AML-193 (cell line): ENCODE data around the gene FADS3.

ENCODE experiments used
- DNase-seq, 2 experiments: peaks; one replicate each; lab custom pipeline; 2025; lab: John Stamatoyannopoulos, UW

Gene FADS3

DNA sequence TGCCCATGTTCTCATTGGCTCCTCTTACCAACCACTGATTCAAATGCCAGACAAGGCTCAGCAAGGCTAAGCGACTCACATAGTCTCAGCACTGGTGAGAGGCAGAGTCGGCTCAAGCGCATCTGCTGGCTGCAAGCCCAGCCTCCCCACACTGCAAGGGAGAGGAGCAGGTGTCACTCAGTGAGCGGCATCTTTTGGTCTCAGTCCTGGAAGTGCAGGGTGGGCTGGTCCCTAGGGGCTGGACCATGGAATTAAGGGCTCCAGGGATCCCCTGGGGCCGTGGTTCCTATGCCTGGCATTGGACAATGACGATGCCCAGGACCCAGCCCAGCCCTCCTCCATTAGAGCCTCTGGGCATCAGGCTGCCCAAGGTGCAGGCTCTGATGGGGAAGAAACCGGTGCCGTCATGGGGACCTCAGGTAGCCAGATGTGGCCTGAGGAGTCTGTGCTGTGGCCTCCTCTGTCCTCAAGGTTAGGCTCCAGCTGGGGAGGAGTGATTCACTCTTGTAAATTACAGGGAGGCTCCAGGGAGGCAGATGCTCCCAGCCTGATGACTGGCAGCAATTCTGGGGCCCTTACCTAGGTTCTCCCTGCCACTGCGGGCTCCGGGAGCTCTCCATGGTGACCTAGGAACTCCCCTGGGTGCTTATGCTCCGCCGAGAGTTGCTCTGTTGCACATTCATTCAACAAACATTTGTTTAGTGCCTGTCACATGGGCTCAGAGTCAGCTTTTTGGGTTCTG lies 35.2 kb downstream of the FADS3 start:
- no peak for DNase-seq

DNA sequence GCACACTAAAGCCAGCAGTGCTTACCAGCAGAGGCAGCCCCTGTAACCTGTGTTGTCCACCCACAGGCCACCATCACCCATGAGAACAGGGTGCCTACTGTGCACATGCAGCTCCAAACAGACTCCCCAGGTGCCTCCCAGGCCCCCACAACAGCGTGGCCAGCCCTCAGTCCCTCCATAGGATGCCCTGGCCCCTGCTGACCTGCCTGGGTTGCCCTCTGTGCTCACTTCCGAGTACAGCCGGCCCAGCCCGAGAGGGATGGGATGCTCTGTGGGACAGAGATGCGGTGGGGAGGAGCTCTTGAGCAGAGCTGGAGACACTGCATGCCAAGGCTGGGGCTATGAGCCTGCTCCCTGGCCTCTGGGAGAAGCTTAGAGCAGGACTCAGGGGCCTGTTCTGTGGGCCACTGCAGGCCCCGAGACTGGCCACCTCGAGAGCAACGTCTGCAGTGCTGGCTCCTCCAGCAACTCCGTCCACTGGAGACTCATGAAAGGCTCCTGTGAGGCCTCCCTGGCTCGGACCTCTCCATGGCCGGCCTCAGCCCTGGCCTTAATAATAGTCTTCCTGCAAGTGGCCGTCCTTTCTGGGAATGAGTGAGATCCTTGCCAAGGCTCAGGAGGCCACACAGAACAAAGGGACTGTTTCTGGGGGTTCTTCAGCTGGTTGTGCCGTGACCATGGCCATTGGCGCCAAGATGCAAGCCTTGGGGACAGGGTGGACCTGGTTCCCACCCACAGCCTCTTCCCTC lies 36.2 kb downstream of the FADS3 start:
- DNase-seq: no peak

DNA sequence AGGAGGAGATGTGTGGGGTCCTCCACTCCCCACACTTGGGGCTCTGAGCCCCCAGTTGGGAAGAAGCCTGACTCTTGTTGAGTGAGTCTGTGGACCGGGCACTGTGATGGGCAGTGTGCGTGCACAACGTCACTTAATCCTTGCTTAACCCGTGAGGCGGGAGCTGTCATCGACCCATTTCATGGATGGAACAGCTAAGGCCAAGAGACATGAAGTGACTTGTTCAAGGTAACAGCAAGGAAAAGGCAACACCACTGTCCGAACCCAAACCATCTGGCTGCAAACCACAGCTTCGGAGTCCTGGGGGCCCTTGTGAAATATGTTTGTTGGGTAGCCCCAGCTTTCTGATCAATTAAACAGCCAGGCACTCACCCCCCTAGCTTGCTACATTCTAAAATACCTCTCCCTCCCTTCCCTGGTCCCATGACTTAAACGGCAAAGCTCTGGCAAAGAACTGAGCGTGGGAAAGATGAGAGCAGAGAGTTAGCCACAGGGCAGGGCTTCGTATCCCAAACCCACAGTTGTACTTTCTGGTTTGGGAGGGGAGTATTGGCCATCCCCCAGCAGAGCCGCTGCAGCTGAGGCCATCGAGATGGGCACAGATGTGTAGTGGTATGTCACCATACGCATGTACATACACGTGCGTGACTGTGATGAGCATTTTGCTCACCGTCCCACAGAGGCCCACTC lies 37.0 kb downstream of the FADS3 start:
- DNase-seq: no peak

DNA sequence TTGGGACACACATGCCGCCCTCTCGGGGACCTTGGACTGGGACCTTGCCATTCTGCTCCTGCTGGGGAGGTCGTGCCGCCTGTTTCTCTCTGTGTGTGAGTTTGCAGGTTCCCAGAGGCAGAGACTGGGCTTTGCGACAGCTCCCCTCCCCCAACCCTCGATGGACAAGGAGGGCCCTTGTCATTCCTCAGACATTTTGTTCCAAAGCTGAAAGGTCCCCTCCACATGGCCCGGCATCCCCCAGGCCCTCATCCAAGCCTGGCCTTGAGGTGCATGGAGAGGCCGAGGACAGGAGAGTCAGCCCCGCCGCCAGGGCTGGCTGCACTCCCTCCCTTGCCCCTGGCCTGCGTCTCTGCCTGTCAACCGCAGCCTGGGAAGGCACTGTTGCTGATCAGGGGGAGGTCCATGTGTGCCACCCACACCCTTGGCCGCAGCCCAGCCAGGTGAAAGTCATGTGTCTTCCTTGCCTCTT lies 37.6 kb downstream of the FADS3 start:
- no peak for DNase-seq

DNA sequence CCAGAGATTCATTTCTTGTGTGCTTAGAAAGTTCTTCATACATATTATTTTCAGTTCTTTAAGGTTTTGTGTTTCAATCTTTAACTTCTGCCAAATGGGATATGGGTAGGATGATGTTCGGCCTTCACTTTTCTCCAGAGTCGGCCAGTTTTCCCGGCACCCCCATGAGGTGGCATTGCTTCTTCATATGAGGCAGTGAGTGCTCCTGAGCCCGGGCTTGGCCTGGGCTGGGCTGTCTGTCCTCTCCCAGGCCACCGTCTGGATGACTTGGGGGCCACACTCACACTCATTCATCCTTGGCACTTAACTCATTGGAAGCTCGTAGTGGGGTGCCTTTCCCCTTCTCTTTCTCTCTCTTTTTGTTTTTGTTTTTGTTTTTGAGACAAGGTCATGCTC lies 39.4 kb downstream of the FADS3 start:
- no peak for DNase-seq

DNA sequence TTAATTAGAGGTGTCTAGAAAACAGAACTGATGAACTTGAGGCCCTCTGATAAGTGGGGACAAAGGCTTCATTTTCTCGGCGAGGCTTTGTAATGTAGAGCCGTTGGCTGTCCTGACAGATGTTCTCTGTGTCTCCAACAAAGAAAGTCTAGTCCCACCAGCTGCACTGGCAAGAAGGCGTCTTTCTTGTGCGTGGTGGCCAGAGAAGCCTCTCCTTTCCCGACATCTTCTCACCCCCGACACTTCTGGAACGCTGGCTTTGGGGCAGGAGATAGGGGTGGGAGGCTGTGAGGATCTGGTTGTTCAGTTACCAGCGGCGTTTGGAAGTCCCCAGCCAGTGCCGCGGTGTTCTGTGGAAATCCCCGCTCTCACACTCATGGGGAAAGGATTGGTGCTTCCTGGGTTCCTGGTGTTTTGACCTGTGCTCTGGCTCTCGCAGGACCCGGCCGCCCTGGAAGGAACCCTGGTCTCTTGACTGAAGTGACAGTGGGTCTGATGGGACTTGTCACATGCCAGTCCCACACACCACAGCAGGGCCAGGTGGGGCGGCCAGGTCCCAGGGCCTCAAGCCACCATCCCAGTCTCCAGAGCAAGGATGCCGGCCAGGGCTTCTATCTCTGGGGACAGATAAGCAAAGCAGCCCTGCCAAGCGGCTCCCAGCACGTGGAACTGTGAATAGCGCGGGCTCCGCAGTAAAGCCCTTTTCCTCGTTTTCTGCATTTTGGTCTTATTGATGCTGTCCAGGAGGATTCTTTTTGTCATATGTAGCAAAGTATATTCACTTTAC lies 40.0 kb downstream of the FADS3 start:
- DNase-seq: no peak

DNA sequence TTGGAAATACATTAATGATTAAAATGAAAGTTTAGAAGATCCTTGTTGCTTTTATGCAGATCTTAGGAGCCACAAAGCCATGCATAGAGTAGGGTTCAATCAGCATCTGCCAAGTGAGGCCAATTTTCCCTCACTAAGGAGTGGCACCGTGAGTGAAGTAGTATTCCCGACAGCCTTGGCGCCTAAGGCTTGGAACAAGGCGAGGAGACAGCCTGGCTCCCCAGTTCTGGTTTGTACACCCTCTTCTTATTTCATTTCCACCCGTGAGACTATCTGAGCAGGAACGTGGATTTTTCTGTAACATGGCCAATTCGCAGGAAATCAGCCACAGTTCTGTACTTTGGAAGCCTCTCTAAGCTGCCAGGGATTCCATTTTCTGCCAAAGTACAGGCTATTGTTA lies 40.7 kb downstream of the FADS3 start:
- no peak for DNase-seq

DNA sequence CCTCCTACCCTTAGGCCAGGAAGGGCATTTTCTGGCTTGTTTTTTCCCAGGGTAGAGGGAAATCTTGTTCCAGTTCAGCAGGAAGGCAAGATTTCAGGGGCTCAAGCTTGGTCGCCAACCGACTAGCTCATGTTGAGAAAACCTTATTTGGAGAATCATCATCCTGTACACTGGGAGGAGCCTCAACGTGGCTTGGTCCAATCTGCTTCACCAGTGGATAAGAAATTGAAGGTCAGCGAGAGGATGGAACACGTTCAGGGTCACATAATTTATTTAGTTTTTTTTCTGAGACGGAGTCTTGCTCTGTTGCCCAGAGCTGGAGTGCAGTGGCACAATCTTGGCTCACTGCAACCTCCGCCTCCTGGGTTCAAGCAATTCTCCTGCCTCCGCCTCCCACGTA lies 42.7 kb downstream of the FADS3 start:
- DNase-seq: no peak

DNA sequence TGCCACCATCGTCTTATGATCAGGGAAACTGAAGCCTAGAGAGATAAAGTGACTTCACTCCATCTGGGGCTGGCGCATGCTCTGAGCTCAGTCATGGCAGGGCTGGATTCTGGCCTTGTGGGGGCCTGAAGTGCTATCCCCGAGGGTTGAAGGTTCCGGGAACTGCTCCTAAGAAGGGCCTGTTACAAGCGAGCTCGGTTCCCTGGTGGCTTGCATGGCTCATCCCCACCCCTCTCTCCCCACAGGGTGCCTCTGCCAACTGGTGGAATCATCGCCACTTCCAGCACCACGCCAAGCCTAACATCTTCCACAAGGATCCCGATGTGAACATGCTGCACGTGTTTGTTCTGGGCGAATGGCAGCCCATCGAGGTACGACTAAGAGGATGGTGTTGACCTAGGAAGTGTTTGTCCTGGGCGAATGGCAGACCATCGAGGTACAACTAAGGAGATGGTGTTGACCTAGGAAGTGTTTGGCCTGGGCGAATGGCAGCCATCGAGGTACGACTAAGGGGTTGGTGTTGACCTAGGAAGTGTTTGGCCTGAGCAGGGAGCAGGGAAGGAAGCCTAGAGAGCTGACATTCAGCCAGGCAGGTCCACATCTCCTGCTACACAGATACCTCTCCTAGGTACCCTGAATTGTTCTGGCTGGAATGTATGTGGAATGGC lies 43.3 kb downstream of the FADS3 start:
- no peak for DNase-seq

DNA sequence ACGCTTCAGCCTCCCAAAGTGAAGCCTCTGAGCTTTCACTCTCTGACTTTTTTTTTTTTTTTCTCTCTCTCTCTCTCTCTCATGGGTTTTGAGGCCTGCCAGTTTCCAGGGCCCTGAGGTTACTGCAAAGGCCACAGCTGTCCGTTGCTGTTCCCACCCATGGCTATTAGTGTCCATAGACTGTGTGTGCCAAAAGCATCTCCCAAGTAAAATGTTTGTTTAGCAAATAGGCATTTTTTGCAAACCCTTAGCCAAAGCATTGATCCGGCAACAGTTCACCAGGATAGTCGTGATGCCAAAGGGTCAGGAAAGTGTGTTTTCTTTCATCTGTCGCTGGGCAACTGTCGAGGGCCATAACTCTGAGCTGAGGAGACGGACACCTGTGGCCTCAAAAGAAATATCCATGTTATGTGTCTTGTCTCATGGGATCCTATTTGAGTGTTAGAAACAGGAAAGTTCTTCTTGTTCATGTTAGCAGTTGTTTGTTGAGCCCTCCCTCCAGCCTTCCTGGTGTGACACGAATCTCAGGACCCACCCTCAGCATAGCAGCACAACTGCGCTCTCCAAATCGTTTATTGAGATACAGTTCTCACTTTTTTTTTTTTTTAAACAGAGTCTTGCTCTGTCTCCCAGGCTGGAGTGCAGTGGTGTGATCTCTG lies 44.9 kb downstream of the FADS3 start:
- DNase-seq: no peak

DNA sequence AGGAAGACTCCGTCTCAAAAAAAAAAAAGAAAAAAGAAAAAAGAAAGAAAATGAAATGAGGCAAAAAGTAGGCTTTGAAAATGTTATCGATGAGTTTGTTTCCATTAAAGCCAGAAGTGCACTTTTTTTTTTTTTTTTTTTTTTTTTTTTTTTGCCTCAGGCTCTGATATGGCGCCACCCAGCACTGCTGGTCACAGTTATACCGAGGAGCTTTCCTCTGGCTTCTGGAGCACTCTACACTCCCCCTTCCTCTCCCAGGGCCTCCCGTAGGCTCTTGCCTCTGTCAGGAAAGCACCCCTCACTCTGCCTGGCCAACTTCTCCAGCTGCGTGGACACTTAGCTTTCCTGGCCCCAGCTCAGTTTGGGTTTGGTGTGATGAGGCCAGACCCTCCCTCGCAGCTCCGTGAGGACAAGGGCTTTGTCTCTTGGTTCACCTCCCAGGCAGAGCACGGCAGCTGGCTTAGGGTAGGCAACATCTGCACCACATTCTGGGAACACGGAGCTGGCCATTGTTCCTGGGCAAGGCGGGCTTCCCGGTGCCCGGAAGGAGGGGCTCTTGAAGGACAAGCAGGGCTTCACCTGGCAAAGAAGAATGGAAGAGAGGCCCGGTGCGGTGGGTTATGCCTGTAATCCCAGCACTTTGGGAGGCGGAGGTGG lies 46.3 kb downstream of the FADS3 start:
- no peak for DNase-seq

DNA sequence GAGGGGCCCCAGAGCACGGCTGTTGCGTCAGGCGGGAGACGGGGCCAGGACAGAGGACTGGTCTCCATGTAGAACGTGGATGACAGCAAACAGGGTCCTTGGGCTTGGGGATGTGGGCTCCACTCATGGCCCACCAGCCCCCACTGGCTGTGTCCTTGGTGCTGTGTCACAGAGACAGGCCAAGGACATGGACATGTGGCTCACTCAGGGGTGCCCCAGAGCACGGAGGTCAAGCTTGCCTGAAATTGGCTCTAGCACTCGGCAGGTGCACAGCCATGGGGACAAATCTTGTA lies 48.9 kb downstream of the FADS3 start:
- DNase-seq: no peak

DNA sequence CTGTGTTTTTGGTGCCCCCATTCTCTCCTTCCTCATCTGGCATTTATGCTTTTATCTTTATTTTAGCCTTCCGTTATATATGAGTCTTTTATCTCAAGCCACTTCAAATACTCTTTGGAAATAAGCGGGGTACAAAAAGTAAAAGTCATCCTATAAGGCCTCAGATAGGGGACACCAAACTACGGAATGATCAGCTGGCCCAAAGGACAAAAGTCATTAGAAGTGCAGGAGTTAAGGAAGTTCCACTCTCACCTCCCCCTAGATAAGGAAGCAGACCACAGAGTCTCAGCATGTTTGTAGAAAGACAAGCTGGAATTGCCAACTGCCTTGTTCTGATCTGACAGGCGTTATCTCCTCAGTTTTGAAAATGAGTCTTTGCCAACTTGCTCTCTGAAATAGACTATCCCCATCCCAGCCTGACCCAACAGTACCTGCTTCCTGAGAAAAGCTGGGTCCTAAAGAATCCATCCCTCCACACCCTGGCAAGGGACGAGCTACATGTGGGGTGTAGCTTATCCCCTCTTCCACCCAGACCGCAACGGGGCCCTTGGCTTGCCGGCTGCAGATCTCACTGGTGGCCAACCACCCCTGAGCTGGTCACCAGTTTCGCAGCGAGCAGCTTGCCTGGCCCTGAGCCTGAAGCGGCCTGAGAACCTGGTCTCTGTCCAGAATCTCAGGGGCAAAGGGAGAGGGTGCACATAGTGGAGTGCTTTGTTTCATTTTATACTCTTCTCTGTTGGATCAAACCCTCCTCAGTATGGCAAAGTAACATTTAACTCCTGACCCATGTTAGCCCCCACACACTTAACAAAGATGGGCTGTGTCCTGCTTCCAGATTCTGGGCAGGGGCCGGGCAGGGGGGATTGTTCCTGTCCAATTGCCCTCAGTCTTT lies 49.5 kb downstream of the FADS3 start:
- DNase-seq: no peak

DNA sequence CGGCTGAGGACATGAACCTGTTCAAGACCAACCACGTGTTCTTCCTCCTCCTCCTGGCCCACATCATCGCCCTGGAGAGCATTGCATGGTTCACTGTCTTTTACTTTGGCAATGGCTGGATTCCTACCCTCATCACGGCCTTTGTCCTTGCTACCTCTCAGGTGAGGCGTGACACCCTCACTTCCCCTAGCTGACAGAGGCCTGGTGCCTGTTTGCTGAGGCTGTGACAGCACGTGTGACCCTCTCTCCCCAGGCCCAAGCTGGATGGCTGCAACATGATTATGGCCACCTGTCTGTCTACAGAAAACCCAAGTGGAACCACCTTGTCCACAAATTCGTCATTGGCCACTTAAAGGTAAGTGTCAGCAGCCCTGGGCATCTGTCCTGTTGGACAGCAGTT lies 51.0 kb downstream of the FADS3 start:
- DNase-seq: no peak

DNA sequence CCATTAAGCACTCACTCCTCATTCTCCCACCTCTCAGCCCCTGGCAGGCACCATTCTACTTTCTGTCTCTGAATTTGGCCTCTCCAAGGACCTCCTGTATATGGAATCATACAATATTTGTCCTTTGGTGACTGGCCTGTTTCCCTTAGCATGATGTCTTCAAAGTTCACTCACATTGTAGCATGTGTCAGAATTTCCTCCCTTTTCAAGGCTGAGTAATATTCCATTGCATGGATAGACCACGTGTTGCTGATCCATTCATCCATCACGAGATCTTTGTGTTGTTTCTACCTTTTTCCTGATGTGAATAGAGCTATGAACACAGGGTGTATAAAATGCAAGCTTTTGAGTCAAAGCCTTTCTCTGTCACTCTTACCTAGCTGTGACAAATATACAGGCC lies 51.6 kb downstream of the FADS3 start:
- no peak for DNase-seq

DNA sequence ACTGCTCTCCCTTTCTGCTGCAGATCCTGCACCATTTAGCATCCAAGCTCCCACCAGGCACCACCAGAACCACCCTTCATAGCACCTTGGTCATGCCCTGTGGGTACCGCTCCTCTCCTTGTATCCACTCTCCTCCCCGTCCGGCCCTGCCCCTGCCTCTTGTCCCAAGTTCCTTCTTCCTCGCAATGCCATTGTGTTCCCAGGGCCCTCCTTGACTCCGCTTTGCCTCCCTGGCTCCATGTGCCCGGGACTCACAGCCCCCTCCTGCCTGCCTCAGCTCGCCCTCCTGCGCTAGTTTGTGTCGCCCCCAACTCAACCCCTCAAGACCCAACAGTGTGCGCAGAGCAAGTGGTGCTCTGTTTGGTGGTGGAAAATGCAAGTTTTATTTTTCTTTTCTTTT lies 52.4 kb downstream of the FADS3 start:
- no peak for DNase-seq

DNA sequence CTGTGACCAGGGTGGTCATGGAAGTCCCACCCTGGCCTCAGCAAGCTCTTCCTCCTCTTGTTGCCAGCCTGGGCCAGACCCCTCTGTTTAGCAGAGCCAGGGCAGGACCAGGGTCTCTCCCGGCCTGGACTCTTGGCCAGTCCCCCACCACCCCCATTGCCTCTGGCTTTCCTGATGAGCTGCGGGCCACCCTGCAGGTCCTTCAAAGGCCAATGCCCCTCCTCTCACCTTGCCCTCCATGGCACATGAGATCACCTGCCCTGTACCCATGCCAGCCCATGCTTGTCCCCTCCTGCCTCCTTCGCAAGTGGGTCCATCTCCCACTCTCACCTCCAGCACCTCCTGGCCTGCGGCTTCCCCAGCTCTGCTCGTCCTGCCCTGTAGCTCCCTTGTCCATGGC lies 52.8 kb downstream of the FADS3 start:
- DNase-seq: no peak

DNA sequence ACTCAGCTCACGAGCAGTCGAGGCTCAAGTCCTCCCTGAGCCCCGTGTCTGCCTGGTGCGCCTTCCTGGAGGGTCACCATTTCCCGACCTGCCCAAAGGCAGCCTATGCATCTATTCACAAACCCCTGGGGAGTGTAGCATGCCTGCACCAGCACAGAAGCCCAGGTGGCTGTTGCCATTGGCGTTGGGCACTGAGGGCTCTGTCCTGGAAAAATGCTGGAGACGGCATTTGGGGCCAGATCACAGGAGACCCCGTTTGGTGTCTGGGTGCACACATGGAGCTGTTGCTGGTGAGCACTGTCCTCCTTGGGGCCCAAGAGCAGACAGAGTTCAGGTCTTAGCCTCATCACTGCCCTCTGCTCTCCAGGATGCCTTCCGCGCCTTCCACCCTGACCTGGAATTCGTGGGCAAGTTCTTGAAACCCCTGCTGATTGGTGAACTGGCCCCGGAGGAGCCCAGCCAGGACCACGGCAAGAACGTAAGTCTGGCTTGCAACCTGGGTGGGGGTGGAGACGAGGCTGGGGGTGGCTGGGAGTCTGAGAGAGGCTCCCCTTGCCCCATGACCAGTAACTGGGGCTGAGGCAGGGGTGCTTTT lies 53.8 kb downstream of the FADS3 start:
- DNase-seq: no peak

DNA sequence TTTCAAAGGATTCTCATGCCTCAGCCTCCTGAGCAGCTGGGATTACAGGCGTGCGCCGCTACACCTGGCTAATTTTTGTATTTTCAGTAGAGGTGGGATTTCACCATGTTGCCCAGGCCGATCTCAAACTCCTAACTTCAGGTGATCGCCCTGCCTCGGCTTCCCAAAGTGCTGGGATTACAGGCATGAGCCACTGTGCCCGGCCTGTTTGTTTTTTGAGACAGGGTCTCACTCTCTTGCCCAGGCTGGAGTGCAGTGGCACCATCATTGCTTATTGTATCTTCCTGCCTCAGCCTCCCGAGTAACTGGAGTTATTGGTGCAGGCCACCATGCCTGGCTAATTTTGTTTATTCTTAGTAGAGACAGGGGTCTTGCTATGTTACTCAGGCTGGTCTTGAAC lies 55.2 kb downstream of the FADS3 start:
- DNase-seq: no peak
